ENCODE data around the gene RPL22L1.
"Not testable (repeated sequence)": the region's sequence is repeated elsewhere in the genome, so short reads cannot be mapped to it uniquely, and the experiment has no call there.

The RPL22L1 gene

DNA sequence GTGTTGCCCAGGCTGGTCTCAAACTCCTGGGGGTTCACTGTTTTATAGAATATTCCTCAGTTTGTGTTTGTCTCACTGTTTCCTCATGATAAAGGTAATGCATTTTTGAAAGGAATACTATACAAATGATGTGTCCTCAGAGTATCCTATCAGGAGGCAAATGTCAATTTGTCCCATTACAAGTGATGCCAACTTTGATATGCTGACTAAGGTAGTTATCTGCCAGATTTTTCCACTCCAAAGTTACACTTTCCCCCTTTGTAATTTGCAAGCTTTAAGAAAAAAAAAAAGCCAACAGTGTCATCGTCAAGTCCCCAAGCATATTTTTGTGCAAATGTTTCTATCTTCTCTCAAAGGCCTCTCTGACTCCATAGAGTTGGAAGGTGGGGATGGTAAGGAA is 29.5 kb upstream of the RPL22L1 start:
- TF ChIP-seq, protein P1, sequence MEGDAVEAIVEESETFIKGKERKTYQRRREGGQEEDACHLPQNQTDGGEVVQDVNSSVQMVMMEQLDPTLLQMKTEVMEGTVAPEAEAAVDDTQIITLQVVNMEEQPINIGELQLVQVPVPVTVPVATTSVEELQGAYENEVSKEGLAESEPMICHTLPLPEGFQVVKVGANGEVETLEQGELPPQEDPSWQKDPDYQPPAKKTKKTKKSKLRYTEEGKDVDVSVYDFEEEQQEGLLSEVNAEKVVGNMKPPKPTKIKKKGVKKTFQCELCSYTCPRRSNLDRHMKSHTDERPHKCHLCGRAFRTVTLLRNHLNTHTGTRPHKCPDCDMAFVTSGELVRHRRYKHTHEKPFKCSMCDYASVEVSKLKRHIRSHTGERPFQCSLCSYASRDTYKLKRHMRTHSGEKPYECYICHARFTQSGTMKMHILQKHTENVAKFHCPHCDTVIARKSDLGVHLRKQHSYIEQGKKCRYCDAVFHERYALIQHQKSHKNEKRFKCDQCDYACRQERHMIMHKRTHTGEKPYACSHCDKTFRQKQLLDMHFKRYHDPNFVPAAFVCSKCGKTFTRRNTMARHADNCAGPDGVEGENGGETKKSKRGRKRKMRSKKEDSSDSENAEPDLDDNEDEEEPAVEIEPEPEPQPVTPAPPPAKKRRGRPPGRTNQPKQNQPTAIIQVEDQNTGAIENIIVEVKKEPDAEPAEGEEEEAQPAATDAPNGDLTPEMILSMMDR (IDR thresholded peaks at IDR 0.05; ENCODE audit: low read depth, low read length): no peak
- DNase-seq: no peak
- Histone ChIP-seq H3K9me3 (no peaks in the 10 kb centered on the region), H3K4me1 (no peaks in the 10 kb centered on the region; the same call in 1 of the 2 replicates), H3K27me3 (no peaks in the 10 kb centered on the region), H3K4me3 (ENCODE audit: low read depth, low read length) (no peak overlapping the region), H3K36me3 (peaks cover 3% of the 10 kb centered on the region; the same call in 1 of the 2 replicates)

DNA sequence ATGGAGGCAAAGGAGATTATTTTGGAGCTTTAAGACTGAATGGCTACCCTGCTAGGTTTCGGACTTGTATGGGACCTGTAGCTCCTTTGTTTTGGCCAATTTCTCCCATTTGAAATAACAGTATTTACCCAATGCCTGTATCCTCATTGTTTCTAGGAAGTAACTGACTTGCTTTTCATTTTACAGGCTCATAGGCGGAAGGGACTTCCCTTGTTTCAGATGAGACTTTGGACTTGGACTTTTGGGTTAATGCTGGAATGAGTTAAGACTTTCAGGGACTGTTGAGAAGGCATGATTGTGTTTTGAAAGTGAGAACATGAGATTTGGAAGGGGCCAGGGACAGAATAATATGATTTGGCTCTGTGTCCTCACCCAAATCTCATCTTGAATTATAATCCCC is 28.0 kb upstream of the RPL22L1 start:
- TF ChIP-seq, protein P1 (IDR thresholded peaks at IDR 0.05; ENCODE audit: low read depth, low read length): no peak
- Histone ChIP-seq H3K4me1 (no peaks in the 10 kb centered on the region; the same call in 1 of the 2 replicates), H3K9me3 (no peaks in the 10 kb centered on the region), H3K36me3 (peaks cover 3% of the 10 kb centered on the region; the same call in 1 of the 2 replicates), H3K4me3 (ENCODE audit: low read depth, low read length) (no peak overlapping the region), H3K27me3 (no peaks in the 10 kb centered on the region)
- DNase-seq: no peak

DNA sequence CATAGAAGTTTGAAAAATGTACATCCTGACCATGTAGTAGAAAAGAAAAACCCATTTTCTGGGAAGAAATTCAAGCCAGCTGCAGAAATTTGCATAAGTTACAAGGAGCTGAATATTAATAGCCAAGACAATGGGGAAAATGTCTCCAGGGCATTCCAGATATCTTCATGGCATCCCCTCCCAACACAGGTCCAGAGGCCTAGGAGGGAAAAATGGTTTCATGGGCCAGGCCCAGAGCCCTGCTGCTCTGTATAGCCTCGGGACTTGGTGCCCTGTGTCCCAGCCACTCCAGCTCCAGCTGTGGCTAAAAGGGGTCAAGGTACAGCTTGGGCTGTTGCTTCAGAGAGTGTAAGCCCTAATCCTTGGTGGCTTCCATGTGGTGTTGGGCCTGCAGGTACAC is 27.2 kb upstream of the RPL22L1 start:
- not testable (repeated sequence) for H3K4me1 ChIP-seq; H3K9me3 ChIP-seq; H3K4me3 ChIP-seq (ENCODE audit: low read depth, low read length); H3K36me3 ChIP-seq; H3K27me3 ChIP-seq; DNase-seq

DNA sequence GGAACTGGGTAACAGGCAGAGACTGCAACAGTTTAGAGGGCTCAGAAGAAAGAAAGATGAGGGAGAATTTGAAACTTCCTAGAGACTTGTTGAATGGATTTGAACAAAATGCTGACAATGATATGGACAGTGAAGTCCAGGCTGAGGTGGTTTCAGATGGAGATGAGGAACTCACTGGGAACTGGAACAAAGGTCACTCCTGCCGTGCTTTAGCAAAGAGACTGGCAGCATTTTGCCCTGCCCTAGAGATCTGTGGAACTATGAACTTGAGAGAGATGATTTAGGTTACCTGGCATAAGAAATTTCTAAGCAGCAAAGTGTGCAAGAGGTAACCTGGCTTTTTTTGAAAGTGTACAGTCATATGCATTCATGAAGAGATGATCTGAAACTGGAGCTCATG is 26.8 kb upstream of the RPL22L1 start:
- Histone ChIP-seq H3K36me3 (peaks cover 6% of the 10 kb centered on the region; the same call in 1 of the 2 replicates), H3K27me3 (no peaks in the 10 kb centered on the region), H3K4me3 (ENCODE audit: low read depth, low read length) (no peak overlapping the region), H3K4me1 (no peaks in the 10 kb centered on the region; the same call in 1 of the 2 replicates), H3K9me3 (no peaks in the 10 kb centered on the region)
- DNase-seq: no peak
- TF ChIP-seq, protein P1 (IDR thresholded peaks at IDR 0.05; ENCODE audit: low read depth, low read length): no peak

DNA sequence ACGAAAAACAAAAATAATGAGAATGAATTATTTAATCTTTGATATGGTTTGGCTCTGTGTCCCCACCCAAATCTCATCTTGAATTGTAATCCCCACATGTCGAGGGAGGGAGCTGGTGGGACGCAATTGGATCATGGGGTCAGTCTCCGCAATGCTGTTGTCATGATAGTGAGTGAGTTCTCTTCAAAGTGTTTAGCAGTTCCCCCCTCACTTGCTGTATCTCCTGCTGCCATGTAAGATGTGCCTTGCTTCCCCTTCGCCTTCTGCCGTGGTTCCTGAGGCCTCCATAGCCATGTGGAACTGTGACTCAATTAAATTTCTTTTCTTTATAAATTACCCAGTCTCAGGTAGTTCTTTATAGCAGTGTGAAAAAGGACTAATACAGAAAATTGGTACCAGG is 26.3 kb upstream of the RPL22L1 start:
- not testable (repeated sequence) for DNase-seq; H3K36me3 ChIP-seq; H3K27me3 ChIP-seq; H3K9me3 ChIP-seq; H3K4me3 ChIP-seq (ENCODE audit: low read depth, low read length); H3K4me1 ChIP-seq

DNA sequence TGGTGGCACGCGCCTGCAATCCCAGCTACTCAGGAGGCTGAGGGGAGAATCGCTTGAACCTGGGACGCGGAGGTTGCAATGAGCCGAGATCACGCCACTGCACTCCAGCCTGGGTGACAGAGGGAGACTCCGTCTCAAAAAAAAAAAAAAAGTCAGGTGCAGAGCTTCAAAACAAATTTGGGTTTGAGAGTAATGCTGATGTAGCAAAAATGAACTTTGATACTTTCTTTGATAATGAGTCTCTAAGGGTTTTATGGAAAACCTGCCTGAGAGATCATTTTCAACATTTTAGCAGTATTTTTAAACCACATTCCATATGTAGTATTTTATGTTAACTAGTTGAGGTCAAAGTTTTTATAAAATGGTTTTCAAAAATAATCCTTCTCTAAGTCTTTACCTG is 23.9 kb upstream of the RPL22L1 start:
- Histone ChIP-seq H3K27me3 (no peaks in the 10 kb centered on the region), H3K36me3 (peaks cover 6% of the 10 kb centered on the region; the same call in 1 of the 2 replicates), H3K4me1 (no peaks in the 10 kb centered on the region), H3K4me3 (ENCODE audit: low read depth, low read length) (no peak overlapping the region), H3K9me3 (no peaks in the 10 kb centered on the region)
- TF ChIP-seq, protein P1 (IDR thresholded peaks at IDR 0.05; ENCODE audit: low read depth, low read length): no peak
- no peak for DNase-seq

DNA sequence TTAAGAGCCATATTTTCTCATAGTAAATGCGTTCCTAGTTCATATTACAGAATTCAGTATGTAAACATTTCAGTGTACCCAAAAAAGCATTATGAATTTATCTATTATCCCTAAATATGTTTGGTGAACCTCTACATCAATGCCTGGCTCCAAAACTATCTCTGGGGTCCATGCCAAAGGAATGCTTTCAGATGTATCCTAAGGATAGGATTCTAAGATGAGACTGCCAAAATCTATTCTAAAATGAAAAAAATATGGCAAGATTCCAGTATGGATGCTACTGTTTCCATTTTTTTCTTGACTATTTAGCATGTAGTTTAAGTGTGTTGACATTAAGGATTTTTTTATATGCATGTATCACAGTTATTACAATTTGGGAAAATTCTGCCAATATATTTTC is 19.6 kb upstream of the RPL22L1 start:
- H3K4me3 ChIP-seq (ENCODE audit: low read depth, low read length): no peak overlapping the region
- TF ChIP-seq, protein P1 (IDR thresholded peaks at IDR 0.05; ENCODE audit: low read depth, low read length): no peak
- no peaks in the 10 kb centered on the region for H3K27me3 ChIP-seq
- no peaks in the 10 kb centered on the region for H3K4me1 ChIP-seq
- H3K9me3 ChIP-seq: no peaks in the 10 kb centered on the region
- H3K36me3 ChIP-seq: peaks cover 2% of the 10 kb centered on the region; the same call in 1 of the 2 replicates
- no peak for DNase-seq

All from BE2C (cell line).